GM10248 (cell line): Measurements from ENCODE around the gene UCK2.

Experiments used
- CTCF ChIA-PET: fragments of 300-600 bp; sonication (Branson Sonifier 250); formaldehyde crosslinking; extraction: SDS; loops from one replicate; lab custom pipeline; 2021; ENCODE audit warnings: antibody characterized with exemption; lab: Yijun Ruan, JAX
- POLR2A ChIA-PET: fragments of 350-650 bp; sonication (Branson Sonifier 250); formaldehyde crosslinking; extraction: SDS; loops from one replicate; lab custom pipeline; 2020; ENCODE audit warnings: antibody characterized with exemption; lab: Yijun Ruan, JAX
- DNase-seq: peaks from one replicate; pipeline ENCODE4 v3.0.0; 2012; ENCODE audit errors: extremely low spot score
- CTCF ChIP-seq: IDR thresholded peaks from 2 replicates; pipeline ENCODE4 v1.5.1; 2012; ENCODE audit warnings: mild to moderate bottlenecking, low read depth; ENCODE audit errors: extremely low read depth, missing control alignments, control extremely low read depth

The UCK2 gene

GRCh38 chr1:165954940-165955339, 127.5 kb downstream of the UCK2 start:
- ChIA-PET POLR2A (no interaction called here), CTCF (no interaction called here)
- no peak for DNase-seq
- no peak for TF ChIP-seq CTCF

GRCh38 chr1:165958306-165958705, 130.9 kb downstream of the UCK2 start:
- CTCF ChIA-PET = interaction anchor here (1.1 to 2.6 kb wide), 4 partner anchors 18 to 30 kb away, joined by 3 to 11 read pairs (median 4); no protein-coding TSS in a partner anchor
- POLR2A ChIA-PET = no interaction called here
- no peak for DNase-seq
- no peak for TF ChIP-seq CTCF

GRCh38 chr1:165960136-165960535, 132.7 kb downstream of the UCK2 start:
- ChIA-PET CTCF (no interaction called here), POLR2A (no interaction called here)
- no peak for DNase-seq
- TF ChIP-seq CTCF = no peak

- ChIA-PET CTCF (no interaction called here), POLR2A (no interaction called here)
- DNase-seq = no peak
- TF ChIP-seq CTCF = no peak
These were observed 133.5 kb downstream of the UCK2 start for GRCh38 chr1:165960881-165961280.
